ENCODE data around the gene HYLS1.

HYLS1 gene

DNA sequence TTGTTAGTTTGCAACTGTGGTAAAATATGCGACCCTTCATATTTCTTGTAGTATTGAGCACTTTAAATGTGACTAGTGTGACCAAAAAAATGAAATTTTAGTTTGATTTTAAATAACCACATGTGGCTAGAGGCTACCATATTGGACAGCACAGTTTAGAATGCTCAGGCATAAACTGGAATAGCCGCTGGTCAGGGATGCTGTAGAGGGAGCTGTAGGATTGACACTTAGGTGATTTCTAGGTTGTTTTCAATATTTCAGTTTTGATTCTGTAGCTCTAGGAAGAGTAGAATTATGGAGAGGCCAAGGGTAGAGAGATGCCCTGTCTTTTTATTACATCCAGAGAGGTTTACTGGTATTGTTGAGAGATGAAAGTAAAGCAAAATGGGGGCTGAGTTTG lies 47.6 kb downstream of the HYLS1 start:
- DNase-seq, result no peak

GRCh38 chr11:125935618-125936199 lies 48.2 kb downstream of the HYLS1 start:
- DNase-seq, result no peak

- DNase-seq, result no peak
These were observed 51.0 kb downstream of the HYLS1 start for GRCh38 chr11:125938418-125938817.

- no peak for DNase-seq
These were observed 51.6 kb downstream of the HYLS1 start for GRCh38 chr11:125939081-125939521.

DNA sequence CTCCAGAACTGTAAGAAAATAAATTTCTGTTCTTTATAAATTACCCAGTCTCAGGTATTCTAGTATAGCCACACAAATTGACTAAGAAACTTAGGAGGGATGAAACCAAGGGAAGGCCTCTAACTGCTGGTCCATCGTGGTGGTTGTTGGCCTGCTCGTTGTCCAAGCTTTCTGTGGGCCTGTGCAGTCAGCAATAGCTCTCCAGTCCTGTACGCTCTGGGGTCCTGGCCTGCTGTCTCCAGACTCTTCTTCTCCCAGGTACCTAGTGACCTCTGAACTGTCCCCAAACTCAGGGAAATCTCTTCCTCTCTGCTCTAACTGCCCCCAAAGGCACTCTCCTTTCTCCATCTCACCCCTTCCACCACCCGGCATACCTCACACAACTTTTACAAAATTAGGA lies 52.7 kb downstream of the HYLS1 start:
- DNase-seq, result no peak

DNA sequence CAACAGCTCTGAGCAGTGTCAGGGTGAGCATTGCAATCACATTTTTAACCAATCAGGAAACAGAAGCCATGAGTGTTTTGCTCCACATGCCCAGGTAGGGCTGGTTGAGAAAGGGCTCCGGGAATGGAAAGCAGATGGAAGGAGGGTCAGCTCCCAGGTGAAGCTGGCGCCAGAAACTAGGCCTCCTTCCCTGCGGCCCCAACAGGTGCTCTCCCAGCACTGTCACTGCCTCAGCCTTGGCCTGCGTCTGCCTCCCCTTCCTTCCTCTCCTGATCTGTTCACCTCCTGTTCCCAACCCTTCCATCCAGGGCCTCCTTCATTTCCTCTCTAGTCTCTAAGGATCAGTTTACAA lies 53.8 kb downstream of the HYLS1 start:
- DNase-seq, result no peak

- DNase-seq, result peak; percentile 47
These were observed 54.4 kb downstream of the HYLS1 start for GRCh38 chr11:125941619-125942611.

DNA sequence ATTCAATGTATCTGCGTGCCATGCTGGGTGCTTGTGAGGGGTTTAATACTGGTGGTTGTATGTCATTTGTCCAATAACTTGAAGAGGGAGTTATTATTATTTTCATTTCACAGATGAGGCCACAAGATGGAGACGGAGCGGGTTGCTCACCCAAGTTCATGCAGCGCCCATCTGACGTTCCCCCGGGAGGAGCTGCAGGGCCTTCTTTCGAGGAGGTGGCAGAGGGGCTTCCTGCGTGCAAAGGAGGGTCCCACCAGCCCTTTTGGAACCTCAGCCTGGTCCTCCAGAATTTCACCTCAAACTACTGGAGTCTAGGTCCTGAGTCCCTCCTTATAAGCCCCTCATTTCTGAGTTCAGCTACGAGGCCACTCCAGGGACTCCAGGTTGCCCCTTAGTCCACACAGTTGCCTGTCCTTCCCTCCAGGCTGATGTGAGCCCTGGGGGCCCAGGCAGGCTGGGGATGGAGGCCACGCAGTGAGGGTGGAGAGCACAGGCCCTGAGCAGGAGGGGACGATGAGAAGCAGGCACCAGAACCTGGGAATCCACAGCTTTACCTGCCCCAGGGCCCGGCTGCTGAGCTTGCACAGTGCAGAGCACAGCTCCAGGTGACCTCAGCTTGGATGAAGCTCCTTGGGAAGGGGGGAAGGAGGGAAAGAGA lies 55.4 kb downstream of the HYLS1 start:
- no peak for DNase-seq

DNA sequence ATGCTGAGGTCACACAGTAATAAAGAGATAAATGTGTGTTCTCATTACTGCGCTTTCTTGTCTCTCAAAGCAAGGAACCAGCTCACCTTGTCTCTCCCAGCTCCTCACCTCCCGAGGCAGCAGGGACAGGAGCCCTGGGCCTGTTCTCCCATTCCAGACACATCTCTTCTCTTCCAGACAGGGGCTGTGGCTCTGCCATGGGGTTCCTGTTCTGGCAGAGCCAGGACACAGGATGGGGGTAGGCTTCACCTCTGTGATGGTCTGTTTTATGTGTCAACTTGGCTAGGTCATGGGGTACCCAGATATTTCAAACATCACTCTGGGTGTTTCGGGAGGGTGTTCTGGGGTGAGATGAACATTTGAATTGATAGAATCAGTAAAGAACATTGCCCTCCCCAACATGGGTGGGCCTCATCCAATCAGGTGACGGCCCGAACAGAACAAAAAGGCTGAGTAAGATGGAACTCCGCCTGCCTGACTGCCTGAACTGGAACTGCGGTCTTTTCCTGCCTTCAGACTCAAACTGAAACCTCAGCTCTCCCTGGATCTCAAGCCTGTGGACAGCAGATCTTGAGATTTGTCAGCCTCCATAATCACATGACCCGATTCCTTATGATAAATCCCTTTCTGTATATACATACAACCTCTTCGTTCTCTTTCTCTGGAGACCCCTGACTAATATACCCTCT lies 56.3 kb downstream of the HYLS1 start:
- DNase-seq, result no peak

DNA sequence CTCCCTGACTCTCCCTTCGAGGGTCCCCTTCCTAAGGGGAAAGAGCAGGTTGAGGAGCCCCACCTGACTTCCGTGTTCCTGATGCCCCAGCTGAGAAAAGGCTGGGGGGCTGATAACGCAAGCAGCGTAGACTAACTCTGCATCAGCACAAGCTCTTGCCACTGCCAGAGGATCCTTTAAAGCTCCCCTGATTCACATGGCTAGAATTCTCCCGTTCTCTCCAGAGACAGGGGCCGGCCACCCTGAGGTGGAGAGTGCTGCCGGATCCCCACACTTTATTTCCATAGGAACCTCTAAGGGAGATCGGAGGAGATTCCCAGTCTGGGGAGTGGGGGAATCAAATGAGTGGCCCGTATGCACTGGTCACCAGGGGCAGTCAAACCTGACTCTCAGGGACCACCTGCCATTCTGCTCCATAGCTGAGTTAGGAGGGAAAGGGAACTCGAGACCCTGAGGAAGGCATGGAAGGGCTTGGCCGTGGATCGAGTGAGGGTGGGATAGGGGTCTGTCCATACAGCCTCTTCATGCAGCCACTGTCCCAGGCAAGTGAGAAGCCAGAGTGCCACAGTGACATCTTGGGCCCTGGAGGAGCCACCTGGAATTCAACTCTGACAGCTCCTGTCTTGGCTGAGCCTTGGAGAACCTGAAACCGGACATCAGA lies 57.0 kb downstream of the HYLS1 start:
- no peak for DNase-seq

DNA sequence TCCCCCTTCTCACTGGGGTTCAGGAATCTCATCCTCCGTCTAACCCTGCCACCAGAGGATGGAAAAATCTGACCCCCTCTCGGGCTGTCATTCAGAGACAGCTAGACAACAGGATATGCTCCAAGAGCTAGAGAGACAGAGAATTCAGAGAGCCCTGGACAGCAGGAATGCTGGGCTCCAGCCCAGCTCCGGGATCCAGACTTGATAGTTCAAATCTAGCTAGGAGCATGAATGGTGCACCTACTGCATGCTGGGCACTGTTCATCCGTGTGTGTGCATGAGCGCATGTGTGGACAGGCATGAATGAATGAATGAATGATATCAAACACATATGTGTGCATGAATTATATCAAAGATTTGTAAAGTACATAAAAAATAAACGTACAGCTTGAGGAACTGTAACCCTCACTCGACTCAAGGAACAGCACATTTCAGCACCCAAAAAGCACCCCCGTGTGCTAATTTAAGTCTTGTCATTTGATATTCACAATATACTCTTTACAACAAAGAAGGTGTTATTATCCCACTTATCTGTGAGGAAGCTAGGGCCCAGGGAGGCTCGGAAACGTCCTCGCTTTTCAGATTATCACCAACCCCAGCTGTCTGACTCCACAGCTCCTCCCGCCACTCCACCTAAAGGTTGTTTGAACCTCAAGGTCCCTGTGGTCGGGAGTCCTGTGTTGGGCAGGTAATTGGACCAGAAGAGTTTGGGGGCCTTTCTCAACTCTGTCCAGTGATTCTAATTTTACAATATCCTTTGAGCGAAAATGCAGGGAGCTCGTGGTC lies 57.7 kb downstream of the HYLS1 start:
- DNase-seq, result no peak

DNA sequence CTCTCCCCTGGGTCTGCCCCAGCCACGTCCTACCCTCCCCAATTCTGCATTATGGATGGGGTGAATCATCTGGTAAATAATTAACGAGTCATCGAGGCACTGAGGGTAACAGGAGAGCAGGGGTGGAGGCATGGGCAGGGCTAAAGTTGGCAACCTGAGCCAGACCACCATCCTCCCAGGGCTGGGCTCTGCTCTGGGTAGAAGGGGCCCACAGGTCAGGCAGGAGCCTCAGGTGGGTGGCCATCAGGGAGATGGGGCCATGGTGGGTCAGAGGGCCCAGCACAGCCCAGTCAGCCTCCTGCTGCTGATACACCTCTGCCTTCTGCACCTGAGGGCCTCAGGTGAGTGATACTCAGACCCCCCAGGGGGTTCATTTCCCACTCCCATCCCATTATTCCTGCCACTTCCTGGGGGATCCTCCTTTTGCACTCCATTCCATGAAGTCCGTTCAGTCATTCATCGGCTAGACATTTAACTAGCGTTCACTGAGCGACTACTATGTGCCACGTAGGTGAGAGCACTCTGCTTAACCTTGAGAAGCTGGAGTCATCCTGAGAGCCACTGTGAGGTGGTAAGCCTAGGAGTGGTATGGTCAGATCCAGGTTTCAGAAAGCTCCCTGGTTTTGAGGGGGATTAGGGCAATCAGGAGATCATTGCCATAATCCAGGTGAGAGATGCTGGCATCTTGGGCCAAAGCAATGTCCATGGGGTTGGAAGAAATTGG lies 58.5 kb downstream of the HYLS1 start, which contains the start of gene VSIG10L2:
Gene VSIG10L2, plus strand, starts transcription at position 248 of the 724 bp plus-strand sequence. Its CDS starts 12 bp downstream, at position 260.
- no peak for DNase-seq

- no peak for DNase-seq
These were observed 59.4 kb downstream of the HYLS1 start for GRCh38 chr11:125946712-125947418.

DNA sequence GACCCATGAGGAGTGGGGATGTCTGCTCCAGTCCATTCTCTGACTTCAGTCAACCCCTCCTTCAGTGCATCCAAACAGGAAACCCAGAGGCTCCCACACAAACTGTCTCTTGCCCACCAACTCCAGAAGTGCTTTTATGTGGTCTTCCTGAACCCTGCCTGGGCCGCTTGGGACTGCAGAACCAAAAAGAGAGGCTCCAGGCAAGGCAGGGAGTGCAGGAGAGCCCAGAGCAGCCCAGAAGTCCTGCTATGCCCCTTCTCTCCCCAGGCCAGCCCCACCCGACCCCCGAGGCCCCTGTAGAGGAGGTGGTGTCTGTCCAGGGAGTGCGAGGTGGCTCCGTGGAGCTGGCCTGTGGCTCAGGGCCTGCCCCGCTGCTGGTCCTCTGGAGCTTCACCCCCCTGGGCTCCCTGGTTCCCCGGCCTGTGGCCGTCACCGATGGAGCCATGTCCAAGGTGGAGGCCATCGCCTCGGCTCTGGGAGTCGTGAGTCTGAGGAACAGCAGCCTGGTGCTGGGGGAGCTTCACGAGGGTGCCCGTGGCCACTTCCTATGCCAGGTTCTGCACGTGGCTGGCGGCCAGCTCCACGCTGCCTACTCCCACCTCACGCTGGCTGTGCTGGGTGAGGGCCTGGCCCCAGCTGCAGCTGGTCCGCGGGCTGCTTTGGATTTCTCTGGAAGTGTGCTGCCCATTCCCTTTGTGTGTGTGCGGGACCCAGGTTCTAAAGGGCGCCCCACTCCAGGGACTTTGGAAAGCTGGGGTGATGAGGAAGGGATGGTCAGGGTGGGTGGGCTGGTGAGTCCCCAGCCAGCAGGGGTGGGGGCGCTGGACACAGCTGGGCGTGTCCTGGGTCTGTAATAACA lies 60.2 kb downstream of the HYLS1 start:
- DNase-seq, result no peak

DNA sequence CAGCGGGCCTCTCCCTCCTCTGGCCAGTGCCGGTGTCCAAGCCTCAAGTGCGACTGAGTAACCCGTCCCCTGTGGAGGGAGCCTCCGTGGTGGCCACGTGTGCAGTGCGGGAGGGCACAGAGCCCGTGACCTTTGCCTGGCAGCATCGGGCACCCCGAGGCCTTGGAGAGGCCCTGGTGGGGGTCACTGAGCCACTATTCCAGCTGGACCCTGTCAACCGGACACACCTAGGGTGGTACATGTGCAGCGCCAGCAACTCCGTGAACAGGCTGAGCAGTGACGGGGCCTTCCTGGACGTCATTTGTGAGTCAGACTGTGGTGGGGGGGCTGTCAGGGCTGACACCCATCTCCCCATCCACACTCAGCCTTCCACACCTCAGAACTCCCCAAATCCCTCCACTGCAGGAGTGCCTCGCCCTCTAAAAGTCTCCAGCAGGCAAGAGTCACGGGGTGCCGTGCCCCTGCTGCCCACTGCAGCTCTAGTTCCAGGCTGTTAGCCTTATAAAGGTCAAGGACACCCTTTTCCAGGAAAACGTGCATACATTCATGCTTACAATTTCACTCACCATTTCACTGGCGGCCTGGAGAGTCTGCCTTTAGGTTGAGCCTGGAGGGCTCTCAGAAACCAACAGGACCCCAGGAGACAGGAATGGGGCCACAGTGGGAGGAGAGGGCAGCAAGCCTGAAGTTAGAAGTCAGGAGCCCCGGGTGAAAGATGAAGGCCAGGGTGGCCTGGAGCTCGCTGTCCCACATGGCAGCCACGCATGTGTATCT lies 61.0 kb downstream of the HYLS1 start:
- no peak for DNase-seq

GRCh38 chr11:125949271-125950177 lies 62.1 kb downstream of the HYLS1 start:
- no peak for DNase-seq

DNA sequence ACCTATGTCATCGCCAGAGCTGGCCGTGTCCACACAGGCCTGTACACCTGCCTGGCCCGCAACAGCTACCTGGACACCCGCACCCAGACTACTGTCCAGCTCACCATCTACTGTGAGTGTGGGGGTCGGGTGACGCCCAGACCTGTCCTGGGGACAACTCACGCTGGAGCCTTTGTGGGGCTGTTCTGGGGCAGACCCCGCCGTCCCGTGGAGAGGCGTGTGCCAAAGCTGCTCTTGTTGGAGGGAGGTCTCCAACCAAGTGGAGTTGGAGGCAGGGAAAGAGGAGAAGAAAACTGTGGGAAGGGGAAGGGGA lies 62.7 kb downstream of the HYLS1 start:
- no peak for DNase-seq
